ENCODE results near the gene NBAS.

DNA sequence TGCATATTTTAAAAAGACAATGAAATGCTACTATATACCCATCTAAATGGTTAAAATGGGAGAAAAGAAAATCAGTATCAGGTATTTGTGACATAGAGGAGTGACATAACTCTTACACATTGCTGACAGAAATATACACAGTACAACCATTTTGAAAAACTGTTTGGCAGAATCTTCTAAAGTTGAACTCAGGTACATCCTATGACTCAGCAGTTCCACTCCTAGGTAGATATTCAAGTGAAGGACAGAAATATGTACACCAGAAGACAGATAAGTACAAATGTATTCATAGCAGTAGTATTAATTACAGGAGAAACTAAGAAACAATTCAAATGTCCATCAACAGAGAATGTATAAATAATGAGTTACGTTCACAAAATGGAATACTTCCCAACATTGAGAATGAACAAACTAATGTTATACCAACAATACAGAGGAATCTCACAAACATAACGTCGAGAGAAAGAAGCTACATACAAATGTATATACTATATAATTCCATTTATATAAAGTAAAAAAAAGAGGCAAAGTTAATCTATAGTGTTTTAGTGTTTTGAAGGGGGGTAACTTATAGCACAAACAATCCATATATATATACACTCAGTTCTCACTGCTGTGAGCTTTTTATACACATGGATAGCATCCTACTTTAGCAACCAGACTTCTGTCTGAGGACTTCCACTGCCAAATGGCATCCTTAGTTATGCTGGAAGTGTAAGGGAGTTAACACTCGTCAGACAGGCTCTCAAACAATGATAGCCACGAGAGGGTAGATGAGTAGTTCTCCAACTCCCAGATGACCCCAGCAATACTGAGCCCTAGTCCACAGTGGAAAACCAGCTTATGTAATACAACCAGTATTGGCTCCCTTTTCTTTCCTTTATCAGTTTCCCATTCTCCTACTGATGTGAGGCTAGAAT lies 172.5 kb downstream of the NBAS start:
- TF ChIP-seq, protein P1, sequence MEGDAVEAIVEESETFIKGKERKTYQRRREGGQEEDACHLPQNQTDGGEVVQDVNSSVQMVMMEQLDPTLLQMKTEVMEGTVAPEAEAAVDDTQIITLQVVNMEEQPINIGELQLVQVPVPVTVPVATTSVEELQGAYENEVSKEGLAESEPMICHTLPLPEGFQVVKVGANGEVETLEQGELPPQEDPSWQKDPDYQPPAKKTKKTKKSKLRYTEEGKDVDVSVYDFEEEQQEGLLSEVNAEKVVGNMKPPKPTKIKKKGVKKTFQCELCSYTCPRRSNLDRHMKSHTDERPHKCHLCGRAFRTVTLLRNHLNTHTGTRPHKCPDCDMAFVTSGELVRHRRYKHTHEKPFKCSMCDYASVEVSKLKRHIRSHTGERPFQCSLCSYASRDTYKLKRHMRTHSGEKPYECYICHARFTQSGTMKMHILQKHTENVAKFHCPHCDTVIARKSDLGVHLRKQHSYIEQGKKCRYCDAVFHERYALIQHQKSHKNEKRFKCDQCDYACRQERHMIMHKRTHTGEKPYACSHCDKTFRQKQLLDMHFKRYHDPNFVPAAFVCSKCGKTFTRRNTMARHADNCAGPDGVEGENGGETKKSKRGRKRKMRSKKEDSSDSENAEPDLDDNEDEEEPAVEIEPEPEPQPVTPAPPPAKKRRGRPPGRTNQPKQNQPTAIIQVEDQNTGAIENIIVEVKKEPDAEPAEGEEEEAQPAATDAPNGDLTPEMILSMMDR (conservative IDR thresholded peaks at IDR 0.05) = no peak
- TF ChIP-seq EZH2 (IDR thresholded peaks at IDR 0.05; ENCODE audit: low read depth) = no peak
